CD4-positive, alpha-beta T cell treated with Interleukin-2 at 100 ng/mL for 4 hours (primary cell): ENCODE measurements around the gene RCSD1.

Source experiments
- DNase-seq: peaks from one replicate; pipeline ENCODE4 v3.0.0-alpha.2; 2020; ENCODE audit warnings: low spot score

The RCSD1 gene

GRCh38 chr1:167746988-167747655 lies 117.1 kb downstream of the RCSD1 start:
- no peak for DNase-seq

- no peak for DNase-seq
These were observed 118.0 kb downstream of the RCSD1 start for GRCh38 chr1:167747988-167748387.

GRCh38 chr1:167748906-167749305 lies 118.9 kb downstream of the RCSD1 start:
- no peak for DNase-seq

- no peak for DNase-seq
These were observed 119.7 kb downstream of the RCSD1 start for GRCh38 chr1:167749741-167750140.

GRCh38 chr1:167750641-167751040 lies 120.6 kb downstream of the RCSD1 start:
- no peak for DNase-seq

GRCh38 chr1:167751676-167752075 lies 121.6 kb downstream of the RCSD1 start:
- DNase-seq = no peak

GRCh38 chr1:167752219-167752985 lies 122.4 kb downstream of the RCSD1 start:
- DNase-seq = no peak

GRCh38 chr1:167755654-167756053 lies 125.6 kb downstream of the RCSD1 start:
- DNase-seq = no peak
